ENCODE data around the gene CD74. TPM values are rescaled to one million over a fixed set of nuclear protein-coding genes. Genes with fewer than 3 reads are reported as not detected.

The CD74 gene
- total and polyA plus RNA-seq, 5 experiments from 2014 or later = 288 to 415 (median 310) TPM

DNA sequence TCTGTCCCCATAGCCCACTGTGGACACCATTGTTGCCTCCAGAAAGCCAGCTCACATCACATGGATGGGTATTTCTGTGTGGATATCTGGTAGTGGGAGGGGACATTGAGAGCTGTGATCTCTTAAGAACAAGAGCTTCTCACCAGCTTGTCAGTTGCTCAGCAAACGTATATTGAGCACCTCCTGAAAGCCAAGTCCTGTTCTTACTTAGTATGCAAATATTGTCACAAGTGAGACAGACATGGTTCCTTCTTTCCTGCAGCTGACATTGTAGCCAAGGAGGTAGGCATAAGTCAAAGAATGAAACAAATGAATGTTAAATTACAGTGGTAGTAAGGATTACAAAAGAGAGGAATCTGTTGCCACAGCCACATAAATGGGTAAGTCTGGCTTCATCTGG lies 51.4 kb downstream of the CD74 start:
- ATAC-seq (no peak), DNase-seq (no peak)
- Mint-ChIP-seq H3K4me1 (peaks cover 29 to 65% (median 57%) of the 10 kb centered on the region in 4 donors), H3K27ac (peak overlapping the region in 2 of 10 donors; percentile 75 to 87), H3K9me3 (no peaks in the 10 kb centered on the region), H3K4me3 (peak overlapping the region in 1 of 10 donors; percentile 33), H3K27me3 (no peaks in the 10 kb centered on the region), H3K36me3 (peaks cover 11 to 55% (median 18%) of the 10 kb centered on the region in 3 donors)
- POLR2A ChIA-PET = no interaction called here

DNA sequence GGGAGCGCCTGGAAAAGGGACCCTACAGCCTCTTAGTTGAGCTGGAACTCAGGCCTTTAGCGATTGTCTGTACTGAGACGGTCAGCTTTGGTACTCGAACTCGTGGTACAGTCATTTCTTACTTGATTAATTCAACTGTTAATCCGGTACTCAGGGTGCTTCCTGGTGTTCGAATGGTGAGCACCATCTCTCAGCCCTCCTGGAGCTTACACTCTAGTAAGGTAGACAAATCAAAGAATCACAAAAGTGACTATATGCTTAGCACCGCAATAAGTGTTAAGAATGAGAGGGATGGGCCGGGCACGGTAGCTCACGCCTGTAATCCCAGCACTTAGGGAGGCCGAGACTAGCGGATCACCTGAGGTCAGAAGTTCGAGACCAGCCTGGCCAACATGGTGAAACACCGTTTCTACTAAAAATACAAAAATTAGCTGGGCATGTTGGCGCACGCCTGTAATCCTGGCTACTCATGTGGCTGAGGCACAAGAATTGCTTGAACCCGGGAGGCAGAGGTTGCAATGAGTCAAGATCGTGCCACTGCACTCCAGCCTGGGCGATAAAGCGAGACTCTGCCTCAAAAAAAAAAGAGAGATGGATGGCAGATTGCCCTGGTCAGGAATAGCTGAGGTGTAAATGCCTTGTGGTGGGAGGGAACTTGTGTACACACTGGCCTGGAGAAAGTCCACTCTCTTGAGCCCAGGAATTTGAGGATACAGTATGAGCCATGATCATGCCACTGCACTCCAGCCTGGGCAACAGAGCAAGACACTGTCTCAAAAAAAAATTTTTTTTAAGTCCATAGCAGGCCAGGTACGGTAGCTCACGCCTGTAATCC lies 54.2 kb downstream of the CD74 start:
- H3K36me3 Mint-ChIP-seq = peaks cover 6 to 29% (median 12%) of the 10 kb centered on the region in 3 donors
- no peaks in the 10 kb centered on the region for H3K9me3 Mint-ChIP-seq
- peak overlapping the region; percentile 51 to 91 (median 84) for H3K27ac Mint-ChIP-seq
- peaks cover 27 to 60% (median 56%) of the 10 kb centered on the region in 4 donors for H3K4me1 Mint-ChIP-seq
- ATAC-seq = no peak
- POLR2A ChIA-PET = interaction anchor here (1.3 to 1.7 kb wide), 2 partner anchors 89 to 91 kb away, joined by 3 to 11 read pairs; partner anchors contain the start of gene RPS14
- H3K4me3 Mint-ChIP-seq = peak overlapping the region; percentile 82 to 92 (median 88)
- no peak for DNase-seq
- H3K27me3 Mint-ChIP-seq = peaks cover 0 to 2% (median 0%) of the 10 kb centered on the region in 5 donors

DNA sequence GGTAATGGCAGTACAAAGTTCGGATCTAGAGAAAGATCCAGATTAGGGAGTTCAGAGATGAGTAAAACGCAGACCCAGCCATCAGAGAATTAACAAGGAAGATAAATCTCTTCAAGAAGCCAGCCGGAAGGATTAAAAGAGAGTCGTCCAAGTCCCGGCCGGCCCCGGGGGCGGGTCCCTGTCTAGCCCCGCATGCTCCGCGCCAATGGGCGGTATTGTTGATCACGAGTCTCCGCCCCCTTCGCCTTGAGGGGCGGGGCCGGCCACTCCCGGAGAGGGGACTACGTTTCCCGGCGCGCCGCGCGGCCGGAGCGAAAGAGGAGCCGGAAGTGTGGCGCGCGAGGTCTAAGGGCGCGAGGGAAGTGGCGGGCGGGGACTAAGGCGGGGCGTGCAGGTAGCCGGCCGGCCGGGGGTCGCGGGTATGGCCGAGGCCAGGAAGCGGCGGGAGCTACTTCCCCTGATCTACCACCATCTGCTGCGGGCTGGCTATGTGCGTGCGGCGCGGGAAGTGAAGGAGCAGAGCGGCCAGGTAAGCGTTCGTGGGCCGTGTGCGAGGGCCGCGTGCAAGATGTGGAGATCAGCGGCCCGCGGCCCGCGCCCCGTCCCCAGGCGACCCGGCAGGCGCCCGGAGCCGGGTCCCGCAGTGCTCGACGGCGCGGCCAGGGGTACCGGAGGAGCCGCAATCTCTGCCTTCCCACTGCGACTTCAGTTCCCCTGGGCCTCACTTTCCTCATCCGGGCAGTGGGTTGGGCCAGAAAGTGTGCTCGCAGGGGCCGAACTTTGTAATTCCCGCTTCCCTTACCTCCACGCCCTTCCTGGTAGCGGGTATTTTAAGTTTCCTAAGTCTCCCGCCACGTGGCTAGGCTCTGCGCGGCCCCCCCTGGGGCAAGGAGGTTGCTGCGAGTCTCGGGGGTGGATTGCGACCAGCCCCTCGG lies 55.1 kb downstream of the CD74 start, which contains the start of gene TCOF1:
Gene TCOF1 (plus strand): TSS at position 372 of the 935 bp plus-strand sequence. CDS start 50 bp downstream, at position 422.
- Mint-ChIP-seq H3K27me3 (peaks cover 0 to 2% (median 0%) of the 10 kb centered on the region in 5 donors), H3K27ac (peak within 1 kb of the TSS; percentile 51 to 98 (median 91)), H3K4me3 (peak within 1 kb of the TSS; percentile 82 to 93 (median 88)), H3K36me3 (peaks cover 6 to 20% (median 9%) of the 10 kb centered on the region in 3 donors), H3K4me1 (peaks cover 27 to 54% (median 51%) of the 10 kb centered on the region in 4 donors), H3K9me3 (no peaks in the 10 kb centered on the region)
- ATAC-seq (peak; percentile 97 to 98), DNase-seq (peak; percentile 94 to 98 (median 97))
- POLR2A ChIA-PET = interaction anchor here (1.1 to 1.7 kb wide), 3 partner anchors 53 to 92 kb away, joined by 3 to 11 read pairs (median 3); partner anchors contain the start of gene RPS14

DNA sequence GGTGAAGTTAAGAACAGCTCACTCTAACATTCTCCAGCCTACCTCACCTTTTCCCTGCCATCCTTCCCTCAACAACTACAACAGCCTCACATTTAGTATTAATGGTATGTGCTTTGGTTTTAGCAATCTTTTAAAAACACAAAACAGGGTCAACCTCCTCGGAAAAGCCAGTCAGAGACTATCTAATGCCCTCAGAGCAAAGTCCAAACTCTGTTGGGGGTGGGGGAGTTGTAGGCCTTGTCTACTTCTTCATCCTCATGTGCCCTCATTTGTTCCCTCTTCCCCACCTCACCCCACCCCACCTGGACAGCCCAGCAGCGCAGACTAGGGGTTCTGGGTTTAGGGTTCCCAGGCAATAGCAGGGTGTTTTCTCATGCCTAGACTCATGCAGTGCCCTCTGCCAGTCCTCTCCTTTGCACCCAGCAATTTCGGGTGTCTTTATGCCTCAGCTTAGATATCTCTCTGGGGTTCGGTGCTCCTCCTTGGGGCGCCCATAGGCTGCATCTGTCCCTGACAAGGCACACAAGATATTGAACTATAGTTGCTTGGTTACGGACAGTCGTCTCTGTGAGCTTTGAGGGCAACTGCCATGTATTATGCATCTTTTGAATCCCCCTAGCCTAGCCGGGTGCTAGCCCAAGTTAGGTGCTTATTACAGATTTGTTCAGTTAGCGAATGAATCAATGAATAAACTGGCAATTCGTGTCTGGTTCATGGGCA lies 56.0 kb downstream of the CD74 start:
- H3K36me3 Mint-ChIP-seq = peaks cover 4 to 13% (median 6%) of the 10 kb centered on the region in 3 donors
- H3K4me1 Mint-ChIP-seq = peaks cover 20 to 45% (median 43%) of the 10 kb centered on the region in 4 donors
- POLR2A ChIA-PET = interaction anchor here (1.1 kb wide), 1 partner anchor 54 kb away, joined by 3 read pairs; no protein-coding TSS in a partner anchor
- H3K27ac Mint-ChIP-seq = peak overlapping the region; percentile 51 to 98 (median 91)
- H3K4me3 Mint-ChIP-seq = peak overlapping the region; percentile 82 to 93 (median 88)
- DNase-seq (no peak), ATAC-seq (no peak)
- no peaks in the 10 kb centered on the region for H3K9me3 Mint-ChIP-seq
- peaks cover 0 to 2% (median 0%) of the 10 kb centered on the region in 5 donors for H3K27me3 Mint-ChIP-seq

DNA sequence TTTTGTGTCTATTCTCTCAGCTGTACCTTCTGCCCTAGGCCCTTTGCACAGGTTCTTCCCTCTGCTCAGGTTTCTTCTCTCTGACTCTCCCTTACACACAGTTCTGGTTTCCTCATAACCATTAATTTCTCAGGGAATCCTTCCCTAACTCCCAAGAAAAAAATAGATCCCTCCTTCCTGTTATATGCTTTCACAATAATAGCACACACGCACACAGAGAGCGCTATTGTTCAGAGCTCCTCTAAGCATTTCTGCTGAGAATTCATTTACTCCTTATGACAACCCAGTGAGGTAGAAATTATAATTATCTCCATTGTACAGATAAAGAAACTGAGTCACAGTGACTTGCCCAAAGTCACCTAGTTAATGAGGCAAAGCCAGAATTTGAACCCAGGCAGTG lies 56.9 kb downstream of the CD74 start:
- Mint-ChIP-seq H3K27ac (peak overlapping the region in 2 of 10 donors; percentile 37 to 54), H3K4me3 (no peak overlapping the region), H3K36me3 (peaks cover 0 to 7% (median 1%) of the 10 kb centered on the region in 3 donors), H3K4me1 (peaks cover 19 to 46% (median 43%) of the 10 kb centered on the region in 4 donors), H3K9me3 (no peaks in the 10 kb centered on the region), H3K27me3 (peaks cover 0 to 2% (median 0%) of the 10 kb centered on the region in 5 donors)
- no peak for ATAC-seq
- no peak for DNase-seq
- POLR2A ChIA-PET = no interaction called here

DNA sequence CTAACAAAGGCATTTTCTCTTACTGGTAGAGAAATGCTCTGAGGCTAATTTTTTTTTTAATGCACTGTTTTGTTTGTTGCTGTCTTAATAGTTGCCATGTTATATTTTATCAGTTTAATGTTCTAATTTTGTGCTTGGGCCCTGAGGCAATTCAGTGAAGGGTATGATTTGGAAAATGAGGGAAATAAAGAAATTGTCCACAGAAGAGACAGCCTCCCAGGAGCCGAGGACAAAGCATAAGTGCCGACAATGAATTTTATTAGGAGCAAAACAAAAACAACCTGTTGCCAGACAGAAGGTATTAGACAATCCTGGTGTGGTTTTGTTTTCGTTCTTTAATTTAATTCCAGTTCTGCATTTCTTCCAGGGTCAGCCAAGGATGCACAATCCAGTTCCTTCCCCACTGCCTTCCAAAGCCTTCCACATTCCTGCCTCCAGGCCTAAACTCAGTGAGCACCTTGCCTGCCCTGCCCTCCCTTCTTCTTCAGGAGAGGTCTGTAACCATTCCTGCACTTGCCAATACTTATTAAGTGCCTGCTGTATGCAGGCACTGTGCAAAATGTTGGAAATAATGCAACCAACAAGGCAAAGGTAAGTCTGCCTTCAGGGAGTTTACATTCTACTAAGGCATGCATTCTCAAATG lies 59.6 kb downstream of the CD74 start:
- ATAC-seq (no peak), DNase-seq (no peak)
- POLR2A ChIA-PET = interaction anchor here (0.7 kb wide), 1 partner anchor 9 kb away, joined by 3 read pairs; no protein-coding TSS in a partner anchor
- Mint-ChIP-seq H3K4me1 (peaks cover 12 to 29% (median 27%) of the 10 kb centered on the region in 4 donors), H3K4me3 (no peak overlapping the region), H3K36me3 (no peaks in the 10 kb centered on the region), H3K9me3 (no peaks in the 10 kb centered on the region), H3K27ac (peak overlapping the region in 2 of 10 donors; percentile 12 to 63), H3K27me3 (peaks cover 0 to 2% (median 0%) of the 10 kb centered on the region in 5 donors)

DNA sequence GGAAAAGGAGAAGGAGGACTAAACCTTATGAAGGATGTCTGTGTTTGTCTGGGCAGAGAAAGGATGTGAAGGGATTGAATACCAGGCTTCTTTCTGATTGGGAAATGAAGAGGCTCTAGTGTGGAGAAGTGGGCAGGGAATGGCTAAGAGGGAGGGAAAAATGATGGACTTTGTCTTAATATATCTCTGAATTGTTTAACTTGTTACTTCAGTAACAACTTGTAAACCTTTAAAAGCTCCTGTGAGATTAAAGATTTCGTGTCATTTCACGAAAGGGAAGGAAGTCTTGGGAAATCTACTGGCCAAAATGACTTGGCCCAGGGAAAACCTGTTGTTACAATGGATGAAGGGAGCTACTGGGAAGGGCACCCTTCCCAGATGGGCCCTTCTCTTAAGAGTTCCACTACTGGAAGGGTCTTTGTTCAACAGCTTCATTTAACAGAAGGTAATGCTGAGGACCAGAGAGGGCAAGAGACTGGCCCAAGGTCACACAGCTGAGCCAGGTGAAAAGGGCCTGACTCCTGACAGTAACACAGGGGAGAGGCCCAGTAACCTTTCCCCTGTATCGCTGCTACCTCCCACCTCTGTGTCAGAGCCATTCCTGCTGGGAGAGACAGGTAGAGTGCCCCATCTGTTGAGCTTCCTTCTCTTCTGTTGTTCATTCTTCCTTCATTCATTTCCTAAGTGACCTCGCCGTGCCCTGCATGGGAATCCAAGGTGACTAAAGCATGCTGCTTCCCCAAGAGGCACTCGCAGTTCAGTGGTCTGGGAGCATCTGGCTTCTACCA lies 60.3 kb downstream of the CD74 start:
- POLR2A ChIA-PET = interaction anchor here (0.7 kb wide), 1 partner anchor 10 kb away, joined by 3 read pairs; no protein-coding TSS in a partner anchor
- no peak for ATAC-seq
- H3K36me3 Mint-ChIP-seq = no peaks in the 10 kb centered on the region

More for the DNA sequence above, 60.3 kb downstream of the CD74 start:
- H3K9me3 Mint-ChIP-seq = no peaks in the 10 kb centered on the region
- peaks cover 12 to 27% (median 25%) of the 10 kb centered on the region in 4 donors for H3K4me1 Mint-ChIP-seq
- peak overlapping the region in 4 of 10 donors; percentile 1 to 85 (median 41) for H3K27ac Mint-ChIP-seq
- no peak for DNase-seq
- peaks cover 0 to 2% (median 0%) of the 10 kb centered on the region in 5 donors for H3K27me3 Mint-ChIP-seq
- no peak overlapping the region for H3K4me3 Mint-ChIP-seq

Other genes starting within 250 kb of the CD74 start
- gene CDX1, start 246.1 kb downstream of the CD74 start, total RNA-seq = not detected
- not detected for gene CDX1, start 246.1 kb downstream of the CD74 start, polyA plus RNA-seq
- gene SLC6A7, start 222.8 kb downstream of the CD74 start, total RNA-seq = not detected
- not detected for gene SLC6A7, start 222.8 kb downstream of the CD74 start, polyA plus RNA-seq
- not detected for gene CAMK2A, start 123.1 kb downstream of the CD74 start, total RNA-seq
- gene CAMK2A, start 123.1 kb downstream of the CD74 start, polyA plus RNA-seq = not detected
- gene ARSI, start 110.0 kb downstream of the CD74 start, total RNA-seq = not detected
- gene ARSI, start 110.0 kb downstream of the CD74 start, polyA plus RNA-seq = not detected
- 10 to 100 TPM; 61.5 to 64.6 TPM for gene TCOF1, start 55.2 kb downstream of the CD74 start, total RNA-seq
- 10 to 100 TPM in 1 of 3 donors, 1 to 10 TPM in 2; 1.8 to 24.7 (median 3.3) TPM for gene TCOF1, start 55.2 kb downstream of the CD74 start, polyA plus RNA-seq
- gene RPS14, start 36.8 kb upstream of the CD74 start, total RNA-seq = 1,000 to 10,000 TPM; 5,539 to 5,586 TPM
- over 10,000 TPM in 2 of 3 donors, 1,000 to 10,000 TPM in 1; 9,910 to 11,694 (median 11,598) TPM for gene RPS14, start 36.8 kb upstream of the CD74 start, polyA plus RNA-seq
- gene NDST1, start 95.2 kb upstream of the CD74 start, total RNA-seq = under 1 TPM; 0.55 to 0.81 TPM
- gene NDST1, start 95.2 kb upstream of the CD74 start, polyA plus RNA-seq = under 1 TPM in 1 of 3 donors, not detected in 2; 0.54 TPM
- under 1 TPM; 0.71 to 0.83 TPM for gene SYNPO, start 227.8 kb upstream of the CD74 start, total RNA-seq
- gene SYNPO, start 227.8 kb upstream of the CD74 start, polyA plus RNA-seq = not detected
- gene MYOZ3, start 248.3 kb upstream of the CD74 start, total RNA-seq = not detected
- gene MYOZ3, start 248.3 kb upstream of the CD74 start, polyA plus RNA-seq = under 1 TPM in 2 of 3 donors, not detected in 1; 0.05 to 0.19 TPM